DND-41 (cell line): ENCODE measurements around the gene SCGB2B2.

ENCODE experiments used
- ATAC-seq: fragments of 200-7000 bp; cut with Tn5 transposase; 3 replicates; pipeline ENCODE4 v1.9.1; 2021; ENCODE audit warnings: low read depth; ENCODE audit not compliant: insufficient read depth
- DNase-seq: peaks from one replicate; pipeline ENCODE4 v3.0.0-alpha.2; 2020
- H2AFZ ChIP-seq: 2 replicates; pipeline ENCODE4 v1.6.0; 2012; ENCODE audit warnings: low read depth, low read length
- H3K27ac ChIP-seq: 2 replicates; pipeline ENCODE4 v1.5.1; 2012; ENCODE audit warnings: low read length, inconsistent platforms
- H3K27me3 ChIP-seq: fragments of 200-600 bp; sonication (generic); 2 replicates; pipeline ENCODE4 v1.6.0; 2012; ENCODE audit warnings: low read length, mild to moderate bottlenecking, inconsistent platforms; ENCODE audit not compliant: insufficient read depth, poor library complexity
- H3K36me3 ChIP-seq: 2 replicates; pipeline ENCODE4 v1.5.1; 2012; ENCODE audit warnings: low read length, inconsistent platforms; ENCODE audit not compliant: insufficient read depth
- H3K4me1 ChIP-seq: 2 replicates; pipeline ENCODE4 v1.5.1; 2012; ENCODE audit warnings: mild to moderate bottlenecking, low read length; ENCODE audit not compliant: insufficient read depth
- H3K4me2 ChIP-seq: 2 replicates; pipeline ENCODE4 v1.6.0; 2012; ENCODE audit warnings: mild to moderate bottlenecking, moderate library complexity, low read length, inconsistent platforms; ENCODE audit not compliant: insufficient read depth
- H3K4me3 ChIP-seq, 2 experiments: fragments of 200-600 bp in 1 of 2; shearing (Covaris generic) in 1 of 2; 2 replicates each; pipeline ENCODE4 v1.5.1; 2012 to 2016; ENCODE audit warnings: inconsistent platforms in 2 of 2, low read length in 2 of 2, mild to moderate bottlenecking in 2 of 2, low read depth in 1 of 2, moderate library complexity in 1 of 2
- H3K79me2 ChIP-seq: 2 replicates; pipeline ENCODE4 v1.6.0; 2012; ENCODE audit warnings: low read length, inconsistent platforms; ENCODE audit not compliant: insufficient read depth
- H3K9ac ChIP-seq: 2 replicates; pipeline ENCODE4 v1.6.0; 2012; ENCODE audit warnings: low read depth, mild to moderate bottlenecking, inconsistent platforms, low read length, moderate library complexity
- H3K9me3 ChIP-seq: 2 replicates; pipeline ENCODE4 v1.5.1; 2012; ENCODE audit warnings: low read length, moderate library complexity, mild to moderate bottlenecking, inconsistent platforms; ENCODE audit not compliant: insufficient read depth, severe bottlenecking
- H4K20me1 ChIP-seq: 2 replicates; pipeline ENCODE4 v1.6.0; 2012; ENCODE audit warnings: low read length; ENCODE audit not compliant: insufficient read depth
- CTCF ChIP-seq: IDR thresholded peaks from 2 replicates; pipeline ENCODE4 v1.5.1; 2012; ENCODE audit warnings: borderline replicate concordance, low read length, moderate library complexity, mild to moderate bottlenecking; ENCODE audit not compliant: poor library complexity, severe bottlenecking; ENCODE audit errors: extremely low read depth
- EZH2 ChIP-seq: IDR thresholded peaks from 3 replicates; pipeline ENCODE4 v1.6.1; 2012; ENCODE audit warnings: borderline replicate concordance, low read depth, mild to moderate bottlenecking, moderate library complexity, low read length, inconsistent platforms; ENCODE audit not compliant: severe bottlenecking

Gene SCGB2B2

GRCh38 chr19:34645551-34645950 is 31.4 kb downstream of the SCGB2B2 start:
- no peak overlapping the region for H3K9ac ChIP-seq
- no peak overlapping the region for H2AFZ ChIP-seq
- H4K20me1 ChIP-seq = no peaks in the 10 kb centered on the region
- H3K9me3 ChIP-seq = no peaks in the 10 kb centered on the region
- H3K27me3 ChIP-seq = no peaks in the 10 kb centered on the region
- no peaks in the 10 kb centered on the region for H3K79me2 ChIP-seq
- TF ChIP-seq EZH2 (no peak), CTCF (no peak)
- DNase-seq (no peak), ATAC-seq (no peak)
- H3K4me1 ChIP-seq = no peaks in the 10 kb centered on the region
- no peaks in the 10 kb centered on the region for H3K36me3 ChIP-seq
- no peak overlapping the region for H3K4me3 ChIP-seq
- no peak overlapping the region for H3K27ac ChIP-seq
- H3K4me2 ChIP-seq = no peak overlapping the region

GRCh38 chr19:34644991-34645461 is 31.9 kb downstream of the SCGB2B2 start:
- H3K27ac ChIP-seq = no peak overlapping the region
- no peaks in the 10 kb centered on the region for H3K9me3 ChIP-seq
- H3K27me3 ChIP-seq = no peaks in the 10 kb centered on the region
- H3K36me3 ChIP-seq = no peaks in the 10 kb centered on the region
- H4K20me1 ChIP-seq = no peaks in the 10 kb centered on the region
- no peak overlapping the region for H3K4me3 ChIP-seq
- H3K9ac ChIP-seq = no peak overlapping the region
- no peaks in the 10 kb centered on the region for H3K4me1 ChIP-seq
- DNase-seq (no peak), ATAC-seq (no peak)
- no peaks in the 10 kb centered on the region for H3K79me2 ChIP-seq
- no peak overlapping the region for H2AFZ ChIP-seq
- TF ChIP-seq CTCF = no peak
- TF ChIP-seq EZH2 = no peak
- no peak overlapping the region for H3K4me2 ChIP-seq

GRCh38 chr19:34642241-34642640 is 34.7 kb downstream of the SCGB2B2 start:
- no peak overlapping the region for H3K27ac ChIP-seq
- H4K20me1 ChIP-seq = no peaks in the 10 kb centered on the region
- TF ChIP-seq EZH2 = no peak
- TF ChIP-seq CTCF = no peak
- no peaks in the 10 kb centered on the region for H3K36me3 ChIP-seq
- no peaks in the 10 kb centered on the region for H3K79me2 ChIP-seq
- DNase-seq (no peak), ATAC-seq (no peak)
- no peak overlapping the region for H2AFZ ChIP-seq
- H3K9ac ChIP-seq = no peak overlapping the region
- no peak overlapping the region for H3K4me2 ChIP-seq
- H3K4me1 ChIP-seq = no peaks in the 10 kb centered on the region
- H3K9me3 ChIP-seq = no peaks in the 10 kb centered on the region
- no peak overlapping the region for H3K4me3 ChIP-seq
- no peaks in the 10 kb centered on the region for H3K27me3 ChIP-seq

- DNase-seq = peak; percentile 64
- ATAC-seq = peak; percentile 85
- no peak overlapping the region for H3K4me3 ChIP-seq
- no peaks in the 10 kb centered on the region for H3K79me2 ChIP-seq
- no peaks in the 10 kb centered on the region for H3K4me1 ChIP-seq
- H3K36me3 ChIP-seq = no peaks in the 10 kb centered on the region
- no peak overlapping the region for H3K4me2 ChIP-seq
- peak; percentile 87 for TF ChIP-seq CTCF
- no peak for TF ChIP-seq EZH2
- H3K9ac ChIP-seq = no peak overlapping the region
- H3K27me3 ChIP-seq = no peaks in the 10 kb centered on the region
- H3K27ac ChIP-seq = no peak overlapping the region
- no peak overlapping the region for H2AFZ ChIP-seq
- H3K9me3 ChIP-seq = no peaks in the 10 kb centered on the region
- H4K20me1 ChIP-seq = no peaks in the 10 kb centered on the region
These were observed 37.4 kb downstream of the SCGB2B2 start for GRCh38 chr19:34639491-34640085.
